NOMO-1 (cell line): ENCODE results near the gene PLD4.

ENCODE experiments used
- DNase-seq, 2 experiments: peaks; one replicate each; lab custom pipeline; 2025; ENCODE audit not compliant: unreplicated experiment in 2 of 2; lab: John Stamatoyannopoulos, UW

PLD4 gene

GRCh38 chr14:104953896-104954656 is 29.4 kb downstream of the PLD4 start:
- no peak for DNase-seq

GRCh38 chr14:104954746-104955395 is 30.2 kb downstream of the PLD4 start:
- no peak for DNase-seq

DNA sequence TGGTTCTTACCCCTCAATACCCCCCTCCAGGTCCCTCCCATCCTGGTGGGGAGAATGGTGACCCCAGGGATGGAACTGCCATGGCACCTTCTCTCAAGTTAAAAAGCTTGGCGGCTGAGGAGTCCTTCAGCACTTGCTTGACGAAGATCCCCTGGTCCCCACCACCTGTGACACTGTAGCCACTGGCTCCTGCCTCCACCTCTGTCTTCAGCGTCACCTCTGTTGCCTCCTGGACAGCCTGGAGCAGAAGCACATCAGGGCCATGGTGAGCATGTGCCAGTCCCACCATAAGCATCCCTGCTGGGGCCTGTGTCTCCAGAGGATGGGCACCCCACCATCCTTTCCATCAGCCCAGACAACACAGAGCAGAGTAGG is 30.7 kb downstream of the PLD4 start:
- no peak for DNase-seq

GRCh38 chr14:104956290-104956890 is 31.7 kb downstream of the PLD4 start:
- no peak for DNase-seq

- DNase-seq = no peak
Observed at GRCh38 chr14:104957146-104958113, 32.8 kb downstream of the PLD4 start.

GRCh38 chr14:104964546-104964945 is 39.9 kb downstream of the PLD4 start:
- no peak for DNase-seq

- no peak for DNase-seq
Observed at GRCh38 chr14:104965561-104966231, 41.0 kb downstream of the PLD4 start.

DNA sequence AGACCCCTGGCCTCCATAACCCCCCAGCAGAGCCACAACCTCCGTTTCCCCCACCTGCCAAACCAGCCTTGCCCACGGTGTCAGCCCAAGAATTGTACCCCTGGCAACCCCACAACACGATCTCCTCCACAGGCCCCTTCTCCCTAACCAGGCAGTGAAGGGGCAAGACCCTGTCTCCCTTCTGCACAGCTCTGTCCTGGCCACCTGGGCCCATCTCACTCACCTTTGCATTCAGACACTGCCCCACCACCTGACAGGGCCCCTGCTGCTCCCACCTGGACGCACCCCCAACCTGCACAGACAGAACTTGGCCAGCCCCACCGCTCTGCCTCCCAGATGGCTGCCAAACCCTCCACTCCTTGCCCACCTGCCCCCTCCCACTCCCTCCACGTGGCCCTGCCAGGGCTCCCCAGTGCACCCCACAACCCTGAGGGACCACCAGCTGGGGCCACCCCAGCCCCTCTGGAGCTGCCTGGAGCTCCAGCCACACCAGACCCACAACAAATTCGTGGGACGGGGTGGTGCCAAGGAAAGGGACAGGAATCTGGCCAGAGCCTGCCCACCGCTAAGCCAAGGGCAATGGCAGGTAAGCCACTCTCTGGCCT is 41.7 kb downstream of the PLD4 start:
- no peak for DNase-seq

DNA sequence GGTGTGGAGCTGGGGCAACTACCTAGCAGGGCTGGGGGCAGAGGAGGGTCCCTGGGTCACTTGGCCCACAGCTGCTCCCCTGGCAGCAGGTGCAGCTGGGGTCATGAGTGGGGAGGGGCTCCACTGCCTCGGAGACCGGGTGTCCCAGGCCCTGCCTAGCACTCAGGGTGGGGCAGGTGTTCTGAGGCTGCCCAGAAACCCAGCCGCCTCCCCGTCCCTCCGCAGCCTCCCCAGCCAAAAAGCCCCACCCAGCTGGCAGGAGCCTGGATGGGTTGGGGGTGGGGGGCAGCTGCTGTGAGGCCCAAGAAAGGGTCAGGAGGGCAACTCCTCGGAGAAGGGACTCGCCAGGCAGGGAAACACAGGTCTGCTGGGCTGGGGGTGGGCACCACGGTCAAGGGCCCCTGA is 42.3 kb downstream of the PLD4 start:
- DNase-seq = no peak

DNA sequence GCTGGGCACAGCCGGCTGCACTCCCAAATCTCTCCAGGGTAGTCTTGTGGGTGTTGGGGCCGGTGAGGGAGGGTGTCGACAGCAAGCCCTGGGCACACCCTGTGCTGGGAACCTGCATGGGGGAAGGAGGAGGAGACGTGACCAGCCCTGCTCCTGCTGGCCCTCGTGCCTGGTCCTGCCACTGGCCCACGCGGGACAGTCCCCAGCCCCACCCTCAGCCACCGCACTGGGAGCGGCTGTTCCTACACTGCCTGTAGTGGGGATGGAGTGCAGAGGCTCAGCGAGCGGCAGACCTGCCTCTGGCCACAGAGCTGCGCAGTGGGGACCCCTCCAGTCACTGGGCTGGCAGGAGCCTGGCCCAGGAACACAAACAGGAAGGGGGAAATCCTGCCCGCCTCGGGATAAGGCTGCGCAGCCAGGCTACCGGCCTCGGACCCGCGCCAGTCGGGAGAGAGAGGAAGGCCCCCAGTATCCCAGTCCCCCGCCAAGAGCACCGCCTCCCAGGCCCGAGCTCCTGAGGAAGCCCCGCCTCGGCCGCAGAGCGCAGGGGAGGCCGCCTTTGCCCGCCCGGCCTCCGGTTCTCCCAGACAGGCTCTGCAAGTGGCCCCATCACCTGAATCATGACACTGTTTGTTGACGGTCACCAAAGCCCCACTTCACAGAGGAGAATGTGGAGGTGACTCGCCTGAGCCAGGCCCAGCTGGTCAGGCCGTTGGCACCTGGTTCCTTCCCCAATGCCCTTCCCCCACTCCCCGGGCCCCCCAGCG is 42.9 kb downstream of the PLD4 start:
- DNase-seq = no peak

DNA sequence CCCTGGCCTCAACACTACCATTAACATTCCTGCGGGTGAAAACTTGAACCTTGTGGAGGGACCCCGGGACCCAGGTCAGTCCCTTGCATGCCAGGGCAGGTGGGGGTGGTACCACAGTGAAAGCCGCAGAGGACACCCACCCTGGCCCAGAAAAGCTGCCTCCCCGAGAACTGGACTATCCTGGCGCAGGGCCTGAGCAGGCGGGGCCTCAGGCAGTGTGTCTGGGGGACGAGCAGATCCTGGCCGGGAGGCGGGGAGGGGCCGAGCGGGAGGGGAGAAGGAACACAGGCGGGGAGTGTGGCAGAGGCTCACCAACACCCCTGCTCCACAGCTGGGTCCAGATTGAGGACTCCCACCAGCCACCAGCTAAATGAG is 43.5 kb downstream of the PLD4 start:
- no peak for DNase-seq

DNA sequence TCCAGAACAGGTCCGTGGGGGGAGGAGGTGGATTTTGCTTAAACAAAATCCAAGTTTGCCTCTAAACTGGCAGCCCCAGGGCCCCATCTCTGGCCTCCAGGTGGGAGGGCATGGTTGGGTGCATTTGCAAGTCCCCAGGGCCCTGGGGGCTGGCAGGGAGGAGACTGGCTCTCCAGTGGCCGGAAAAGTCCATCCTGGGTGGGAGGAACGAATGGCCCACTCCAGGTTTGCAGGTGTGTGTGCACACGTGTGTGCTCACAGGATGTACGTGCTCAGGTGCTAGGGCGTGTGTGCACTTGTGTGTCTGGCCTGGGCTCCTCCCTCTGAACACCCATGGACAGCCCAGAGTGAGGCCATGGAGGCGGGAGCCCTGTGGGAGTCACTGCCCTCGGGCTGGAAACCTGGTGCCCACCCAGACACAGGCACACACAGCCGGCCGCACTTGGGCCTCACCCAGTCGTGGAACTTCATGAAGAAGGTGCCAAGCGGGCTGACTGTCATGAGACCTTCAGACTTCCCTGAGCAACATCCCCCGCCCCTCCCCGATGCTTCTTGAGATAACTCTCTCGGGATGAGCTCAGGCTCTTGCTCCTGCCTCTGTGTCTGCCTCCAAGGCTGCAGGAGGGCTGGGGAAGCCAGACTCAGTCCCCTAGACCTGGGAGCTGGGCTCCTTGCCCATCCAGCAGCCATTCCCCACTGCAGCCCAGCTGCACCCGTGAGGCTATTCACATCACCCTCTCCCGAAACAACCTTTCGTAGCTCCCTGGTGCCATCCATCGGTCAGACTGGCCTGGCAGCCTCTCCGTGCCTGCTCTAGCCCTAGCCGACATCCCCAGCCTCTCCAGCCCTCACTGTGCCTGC is 44.1 kb downstream of the PLD4 start:
- no peak for DNase-seq

DNA sequence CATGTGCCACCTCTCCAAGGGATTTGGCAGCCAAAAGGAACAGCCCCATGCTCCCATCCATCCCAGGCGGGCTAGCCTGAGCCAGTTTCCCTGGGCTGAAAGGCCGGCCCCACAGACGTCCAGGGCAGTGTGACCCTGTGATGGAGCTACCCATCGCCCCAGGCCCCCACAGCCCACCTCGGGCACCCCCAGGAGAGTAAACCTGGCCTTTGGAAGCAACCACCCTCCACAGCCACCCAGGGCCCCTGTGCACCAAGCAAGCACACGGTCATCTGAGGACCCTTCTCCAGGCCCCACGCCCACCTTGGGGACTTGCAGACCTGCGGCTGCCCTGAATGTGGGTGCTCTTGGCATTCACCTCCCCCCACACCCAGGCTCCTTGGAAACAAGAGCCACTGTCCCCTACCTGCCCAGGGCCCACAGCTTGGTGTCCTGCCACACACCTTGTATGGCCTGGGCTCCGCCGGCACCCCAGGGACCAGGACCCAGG is 45.1 kb downstream of the PLD4 start:
- DNase-seq = no peak

DNA sequence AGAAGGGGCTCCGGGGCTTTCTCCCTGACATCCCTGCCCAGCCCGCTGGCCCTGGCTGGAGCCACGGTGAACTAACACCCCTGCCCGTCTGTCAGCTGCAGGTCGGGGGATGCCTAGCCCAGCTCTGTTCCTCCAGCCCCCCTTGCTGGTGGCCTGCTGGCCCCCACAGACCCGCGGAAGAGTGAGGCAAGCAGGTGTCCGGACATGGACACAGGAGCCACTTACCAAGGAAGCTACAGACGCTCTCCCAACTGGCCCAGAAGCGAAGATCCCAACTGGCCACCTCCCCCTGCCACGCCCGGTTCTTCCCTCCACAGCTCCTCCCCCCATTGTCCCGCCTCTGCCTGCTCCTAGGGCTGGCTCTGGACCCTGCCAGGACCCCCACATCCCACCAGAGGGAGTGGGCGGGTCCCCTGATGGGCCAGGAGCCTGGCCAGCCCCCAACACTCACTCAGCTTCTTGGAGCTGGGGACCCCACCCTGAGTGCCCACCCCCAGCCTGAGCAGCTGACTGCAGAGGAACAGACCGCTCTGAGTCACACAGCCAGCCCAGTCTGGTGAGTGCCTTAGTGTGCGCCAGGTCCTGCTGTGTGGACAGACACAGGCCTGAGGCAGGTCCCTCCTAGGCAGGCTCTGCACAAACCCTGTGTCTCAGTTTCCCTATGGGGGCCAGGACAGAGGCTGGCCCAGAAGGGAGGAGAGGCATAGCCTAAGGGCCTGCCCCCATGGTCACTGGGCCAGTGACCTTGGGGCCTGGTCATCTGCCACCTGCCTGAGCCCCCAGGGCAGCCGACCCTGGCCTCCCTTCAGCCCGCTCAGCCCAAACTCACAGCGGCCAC is 45.8 kb downstream of the PLD4 start:
- DNase-seq = no peak

- no peak for DNase-seq
Observed at GRCh38 chr14:104971447-104972240, 47.0 kb downstream of the PLD4 start.

DNA sequence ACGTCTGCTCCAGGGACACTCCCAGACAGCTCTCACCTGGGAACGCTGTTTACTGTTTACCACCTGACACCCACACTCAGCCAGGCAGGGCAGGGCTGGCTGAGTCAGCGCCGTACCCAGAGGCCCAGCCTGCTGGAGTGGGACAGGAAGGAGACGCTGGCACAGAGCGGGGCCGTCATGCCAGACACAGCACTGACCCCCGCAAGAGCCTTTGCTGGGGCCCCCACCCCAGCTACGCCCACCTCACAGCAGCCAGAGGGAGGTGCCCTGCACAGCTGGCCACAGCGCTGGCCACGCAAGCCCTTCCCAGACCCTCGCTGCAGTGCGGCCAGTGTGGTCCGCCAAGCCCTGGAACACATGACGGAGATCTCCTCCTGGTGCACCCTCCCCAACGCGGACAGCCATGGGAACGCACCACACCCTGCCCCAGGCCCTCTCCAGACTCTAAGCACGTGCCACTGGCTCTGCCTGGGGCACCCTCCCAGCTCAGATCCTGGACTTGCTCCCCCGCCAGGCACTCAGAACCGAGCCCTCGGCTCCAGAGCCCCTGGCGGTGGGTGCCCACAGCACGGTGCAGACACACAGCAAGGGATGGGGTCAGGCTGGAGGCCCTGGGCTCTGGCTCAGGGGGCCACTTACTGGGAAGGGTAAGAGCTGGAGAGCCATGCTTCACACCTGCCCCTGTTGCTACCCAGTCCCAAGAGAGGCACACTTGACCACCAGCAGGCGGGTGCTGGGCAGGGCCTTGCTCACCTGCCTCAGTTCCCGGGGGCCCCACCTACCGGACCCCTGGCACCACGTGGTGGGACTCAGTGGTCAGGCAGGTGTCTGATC is 47.8 kb downstream of the PLD4 start:
- no peak for DNase-seq
